BE2C (cell line): ENCODE measurements around the gene INVS.
"Not testable (repeated sequence)": the region's sequence is repeated elsewhere in the genome, so short reads cannot be mapped to it uniquely, and the experiment has no call there.

Source experiments
- DNase-seq: peaks from one replicate; pipeline ENCODE4 v3.0.0-alpha.2; 2020
- H3K27me3 ChIP-seq: fragments of 250-450 bp; sonication (Bioruptor Pico); 2 replicates; pipeline ENCODE4 v1.5.1; 2020; ENCODE audit warnings: mild to moderate bottlenecking
- H3K36me3 ChIP-seq: fragments of 250-450 bp; sonication (Bioruptor Pico); 2 replicates; pipeline ENCODE4 v1.5.1; 2020; ENCODE audit warnings: mild to moderate bottlenecking
- H3K4me1 ChIP-seq: fragments of 250-450 bp; sonication (Bioruptor Pico); 2 replicates; pipeline ENCODE4 v1.5.1; 2020
- H3K4me3 ChIP-seq: 2 replicates; pipeline ENCODE4 v1.5.1; 2011; ENCODE audit warnings: low read depth, low read length
- H3K9me3 ChIP-seq: fragments of 250-450 bp; sonication (Bioruptor Pico); 2 replicates; pipeline ENCODE4 v1.5.1; 2020
- TF ChIP-seq, protein P1 (sequence below): IDR thresholded peaks from 2 replicates; pipeline ENCODE4 v1.5.1; 2012; ENCODE audit warnings: mild to moderate bottlenecking, low read depth, low read length

Gene INVS

GRCh38 chr9:100134731-100135130 is 35.7 kb downstream of the INVS start:
- no peak overlapping the region for H3K4me3 ChIP-seq
- H3K27me3 ChIP-seq, result no peaks in the 10 kb centered on the region
- no peaks in the 10 kb centered on the region for H3K36me3 ChIP-seq
- H3K9me3 ChIP-seq, result no peaks in the 10 kb centered on the region
- H3K4me1 ChIP-seq, result no peaks in the 10 kb centered on the region
- no peak for DNase-seq
- TF ChIP-seq, protein P1, sequence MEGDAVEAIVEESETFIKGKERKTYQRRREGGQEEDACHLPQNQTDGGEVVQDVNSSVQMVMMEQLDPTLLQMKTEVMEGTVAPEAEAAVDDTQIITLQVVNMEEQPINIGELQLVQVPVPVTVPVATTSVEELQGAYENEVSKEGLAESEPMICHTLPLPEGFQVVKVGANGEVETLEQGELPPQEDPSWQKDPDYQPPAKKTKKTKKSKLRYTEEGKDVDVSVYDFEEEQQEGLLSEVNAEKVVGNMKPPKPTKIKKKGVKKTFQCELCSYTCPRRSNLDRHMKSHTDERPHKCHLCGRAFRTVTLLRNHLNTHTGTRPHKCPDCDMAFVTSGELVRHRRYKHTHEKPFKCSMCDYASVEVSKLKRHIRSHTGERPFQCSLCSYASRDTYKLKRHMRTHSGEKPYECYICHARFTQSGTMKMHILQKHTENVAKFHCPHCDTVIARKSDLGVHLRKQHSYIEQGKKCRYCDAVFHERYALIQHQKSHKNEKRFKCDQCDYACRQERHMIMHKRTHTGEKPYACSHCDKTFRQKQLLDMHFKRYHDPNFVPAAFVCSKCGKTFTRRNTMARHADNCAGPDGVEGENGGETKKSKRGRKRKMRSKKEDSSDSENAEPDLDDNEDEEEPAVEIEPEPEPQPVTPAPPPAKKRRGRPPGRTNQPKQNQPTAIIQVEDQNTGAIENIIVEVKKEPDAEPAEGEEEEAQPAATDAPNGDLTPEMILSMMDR, result no peak

GRCh38 chr9:100136799-100137198 is 37.8 kb downstream of the INVS start:
- DNase-seq, H3K4me3 ChIP-seq, H3K36me3 ChIP-seq, H3K4me1 ChIP-seq, H3K9me3 ChIP-seq, H3K27me3 ChIP-seq: not testable (repeated sequence)
- TF ChIP-seq, protein P1, result peak; percentile 32

GRCh38 chr9:100140303-100140702 is 41.3 kb downstream of the INVS start:
- not testable (repeated sequence) for H3K27me3 ChIP-seq, H3K4me3 ChIP-seq, H3K4me1 ChIP-seq, DNase-seq, H3K36me3 ChIP-seq, H3K9me3 ChIP-seq

DNA sequence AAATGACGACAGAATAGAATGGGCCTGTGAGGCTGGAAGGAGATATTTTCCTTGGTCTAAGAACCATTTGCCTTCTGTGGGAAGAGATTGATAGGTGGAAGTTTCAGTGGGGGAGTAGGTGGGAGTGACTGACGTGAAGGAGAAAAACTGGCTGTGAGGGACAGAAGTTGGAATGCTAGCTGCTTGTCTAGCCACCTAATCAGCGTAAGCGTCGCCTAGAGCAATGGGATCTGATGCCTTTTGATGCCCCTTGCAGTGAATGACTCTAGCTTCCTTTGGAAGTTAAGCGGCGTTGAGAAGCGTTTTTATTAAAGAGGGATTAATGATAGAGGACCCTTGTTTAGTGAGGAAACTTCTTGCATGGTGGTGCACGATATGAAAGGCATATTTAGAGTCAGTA is 42.8 kb downstream of the INVS start:
- not testable (repeated sequence) for H3K27me3 ChIP-seq, DNase-seq, H3K9me3 ChIP-seq, H3K4me1 ChIP-seq, H3K36me3 ChIP-seq, H3K4me3 ChIP-seq

DNA sequence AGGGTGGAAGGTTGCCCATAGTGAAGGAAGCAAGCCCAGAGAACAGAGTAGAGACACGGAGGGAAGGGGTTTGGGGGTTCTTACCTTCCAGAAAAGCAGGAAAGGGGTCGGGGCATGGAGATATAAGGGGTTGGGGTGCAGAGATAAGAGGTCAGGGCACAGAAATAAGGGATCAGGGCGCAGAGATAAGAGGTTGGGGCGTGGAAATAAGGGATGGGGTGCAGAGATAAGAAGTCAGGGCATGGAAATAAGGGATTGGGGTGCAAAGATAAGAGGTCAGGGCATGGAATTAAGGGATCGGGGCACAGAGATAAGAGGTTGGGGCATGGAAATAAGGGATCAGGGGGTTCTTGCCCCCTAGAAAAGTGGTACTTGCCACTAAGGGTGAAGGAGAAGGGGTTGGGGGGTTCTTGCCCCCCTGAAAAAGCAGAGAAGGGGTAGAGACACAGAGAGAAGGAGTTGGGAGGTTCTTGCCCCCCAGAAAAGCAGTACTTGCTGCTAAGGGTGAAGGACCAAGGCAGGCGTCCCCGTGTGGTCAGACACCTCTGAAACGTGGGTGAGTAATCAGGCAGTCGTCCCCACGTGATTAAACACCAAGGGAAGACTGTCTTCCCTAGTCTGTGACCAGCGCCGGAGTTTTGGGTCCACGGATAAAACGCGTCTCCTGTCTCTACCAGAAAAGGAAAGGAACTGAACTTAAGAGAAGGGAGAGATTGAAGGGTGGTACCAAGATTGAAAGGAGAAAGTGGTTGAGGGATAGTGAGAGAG is 46.3 kb downstream of the INVS start:
- not testable (repeated sequence) for DNase-seq, H3K36me3 ChIP-seq, H3K4me1 ChIP-seq, H3K9me3 ChIP-seq, H3K27me3 ChIP-seq, H3K4me3 ChIP-seq

DNA sequence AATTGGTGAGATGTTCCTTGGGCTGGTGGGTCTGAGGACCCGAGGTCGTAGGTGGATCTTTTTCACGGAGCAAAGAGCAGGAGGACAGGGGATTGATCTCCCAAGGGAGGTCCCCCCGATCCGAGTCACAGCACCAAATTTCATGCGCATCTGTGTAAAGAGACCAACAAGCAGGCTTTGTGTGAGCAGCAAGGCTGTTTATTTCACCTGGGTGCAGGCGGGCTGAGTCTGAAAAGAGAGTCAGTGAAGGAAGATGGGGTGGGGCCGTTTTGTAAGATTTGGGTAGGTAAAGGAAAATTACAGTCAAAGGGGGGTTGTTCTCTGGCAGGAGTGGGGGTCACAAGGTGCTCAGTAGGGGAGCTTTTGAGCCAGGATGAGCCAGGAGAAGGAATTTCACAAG is 46.9 kb downstream of the INVS start:
- H3K36me3 ChIP-seq, H3K4me1 ChIP-seq, H3K27me3 ChIP-seq, H3K4me3 ChIP-seq, DNase-seq, H3K9me3 ChIP-seq: not testable (repeated sequence)

DNA sequence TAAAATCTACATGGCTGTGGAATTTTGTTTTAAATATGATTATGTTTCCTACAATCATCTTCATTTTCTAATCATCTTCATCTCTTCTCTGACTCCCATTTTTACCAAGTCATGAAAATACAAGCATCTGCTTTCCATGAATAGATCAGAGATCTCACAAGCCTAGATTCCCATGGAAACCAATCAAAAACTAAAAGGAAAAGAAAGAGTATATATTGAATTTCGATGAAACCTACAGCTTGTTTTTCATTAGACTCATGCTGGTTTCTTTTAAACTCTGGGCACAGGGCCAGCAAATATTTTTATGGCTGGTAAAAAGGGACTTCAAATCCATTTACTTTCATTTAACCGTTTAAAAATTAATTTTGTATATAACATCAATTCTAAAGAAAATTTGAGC is 51.2 kb downstream of the INVS start:
- DNase-seq, result no peak
- H3K4me3 ChIP-seq, result no peak overlapping the region
- H3K36me3 ChIP-seq, result no peaks in the 10 kb centered on the region
- TF ChIP-seq, protein P1, result no peak
- no peaks in the 10 kb centered on the region for H3K4me1 ChIP-seq
- no peaks in the 10 kb centered on the region for H3K9me3 ChIP-seq
- H3K27me3 ChIP-seq, result no peaks in the 10 kb centered on the region

GRCh38 chr9:100160021-100160420 is 61.0 kb downstream of the INVS start:
- no peak overlapping the region for H3K4me3 ChIP-seq
- no peaks in the 10 kb centered on the region for H3K4me1 ChIP-seq
- TF ChIP-seq, protein P1, result no peak
- no peaks in the 10 kb centered on the region for H3K36me3 ChIP-seq
- H3K27me3 ChIP-seq, result no peaks in the 10 kb centered on the region; the same call in 1 of the 2 replicates
- DNase-seq, result no peak
- no peaks in the 10 kb centered on the region for H3K9me3 ChIP-seq
